Rectal smooth muscle tissue (tissue), 1 donor: ENCODE results near the gene CRLF2.
"Not testable (repeated sequence)": the region's sequence is repeated elsewhere in the genome, so short reads cannot be mapped to it uniquely, and the experiment has no call there.

Experiments used
- H3K27ac ChIP-seq: one replicate; pipeline ENCODE4 v1.7.0; 2013; ENCODE audit warnings: low read depth, low read length, inconsistent platforms
- H3K27me3 ChIP-seq: one replicate; pipeline ENCODE4 v1.7.0; 2013; ENCODE audit warnings: low read length; ENCODE audit not compliant: control insufficient read depth, insufficient read depth
- H3K36me3 ChIP-seq: one replicate; pipeline ENCODE4 v1.7.0; 2013; ENCODE audit warnings: low read length; ENCODE audit not compliant: control insufficient read depth, insufficient read depth
- H3K4me1 ChIP-seq: one replicate; pipeline ENCODE4 v1.7.0; 2013; ENCODE audit warnings: low read length; ENCODE audit not compliant: control insufficient read depth, insufficient read depth
- H3K4me3 ChIP-seq: one replicate; pipeline ENCODE4 v1.7.0; 2013; ENCODE audit warnings: low read length
- H3K9ac ChIP-seq: one replicate; pipeline ENCODE4 v1.7.0; 2013; ENCODE audit warnings: low read length

Gene CRLF2

GRCh38 chrX:1174609-1175545 is 37.6 kb downstream of the CRLF2 start:
- not testable (repeated sequence) for H3K27ac ChIP-seq, H3K9ac ChIP-seq, H3K4me3 ChIP-seq, H3K4me1 ChIP-seq, H3K27me3 ChIP-seq, H3K36me3 ChIP-seq

- H3K4me3 ChIP-seq, H3K27me3 ChIP-seq, H3K4me1 ChIP-seq, H3K27ac ChIP-seq, H3K9ac ChIP-seq, H3K36me3 ChIP-seq: not testable (repeated sequence)
These were observed 39.0 kb downstream of the CRLF2 start for GRCh38 chrX:1173435-1173834.

- no peak overlapping the region for H3K4me3 ChIP-seq
- no peaks in the 10 kb centered on the region for H3K4me1 ChIP-seq
- no peaks in the 10 kb centered on the region for H3K27me3 ChIP-seq
- no peak overlapping the region for H3K9ac ChIP-seq
- no peaks in the 10 kb centered on the region for H3K36me3 ChIP-seq
- H3K27ac ChIP-seq = no peak overlapping the region
These were observed 40.0 kb downstream of the CRLF2 start for GRCh38 chrX:1172496-1172895.

GRCh38 chrX:1171915-1172314 is 40.5 kb downstream of the CRLF2 start:
- not testable (repeated sequence) for H3K27me3 ChIP-seq, H3K27ac ChIP-seq, H3K36me3 ChIP-seq, H3K4me3 ChIP-seq, H3K9ac ChIP-seq, H3K4me1 ChIP-seq

GRCh38 chrX:1170243-1170642 is 42.2 kb downstream of the CRLF2 start:
- Histone ChIP-seq H3K27ac (no peak overlapping the region), H3K4me3 (no peak overlapping the region), H3K4me1 (no peaks in the 10 kb centered on the region), H3K36me3 (no peaks in the 10 kb centered on the region), H3K9ac (no peak overlapping the region), H3K27me3 (no peaks in the 10 kb centered on the region)

GRCh38 chrX:1169189-1169588 is 43.3 kb downstream of the CRLF2 start:
- Histone ChIP-seq H3K36me3 (no peaks in the 10 kb centered on the region), H3K9ac (no peak overlapping the region), H3K4me3 (no peak overlapping the region), H3K27ac (no peak overlapping the region), H3K27me3 (no peaks in the 10 kb centered on the region), H3K4me1 (no peaks in the 10 kb centered on the region)

- Histone ChIP-seq H3K27me3 (no peaks in the 10 kb centered on the region), H3K36me3 (no peaks in the 10 kb centered on the region), H3K27ac (no peak overlapping the region), H3K9ac (no peak overlapping the region), H3K4me1 (no peaks in the 10 kb centered on the region), H3K4me3 (no peak overlapping the region)
These were observed 44.4 kb downstream of the CRLF2 start for GRCh38 chrX:1167918-1168481.

- Histone ChIP-seq H3K27me3 (no peaks in the 10 kb centered on the region), H3K4me1 (no peaks in the 10 kb centered on the region), H3K36me3 (no peaks in the 10 kb centered on the region), H3K27ac (no peak overlapping the region), H3K9ac (no peak overlapping the region), H3K4me3 (no peak overlapping the region)
These were observed 45.0 kb downstream of the CRLF2 start for GRCh38 chrX:1167466-1167865.

- no peak overlapping the region for H3K9ac ChIP-seq
- no peaks in the 10 kb centered on the region for H3K36me3 ChIP-seq
- no peaks in the 10 kb centered on the region for H3K4me1 ChIP-seq
- no peak overlapping the region for H3K27ac ChIP-seq
- no peak overlapping the region for H3K4me3 ChIP-seq
- H3K27me3 ChIP-seq = no peaks in the 10 kb centered on the region
These were observed 46.8 kb downstream of the CRLF2 start for GRCh38 chrX:1165535-1166196.

- H3K4me1 ChIP-seq = no peaks in the 10 kb centered on the region
- no peak overlapping the region for H3K4me3 ChIP-seq
- no peaks in the 10 kb centered on the region for H3K36me3 ChIP-seq
- H3K27me3 ChIP-seq = no peaks in the 10 kb centered on the region
- H3K27ac ChIP-seq = no peak overlapping the region
- no peak overlapping the region for H3K9ac ChIP-seq
These were observed 47.8 kb downstream of the CRLF2 start for GRCh38 chrX:1164322-1165288.

- H3K4me3 ChIP-seq = no peak overlapping the region
- H3K27me3 ChIP-seq = no peaks in the 10 kb centered on the region
- H3K27ac ChIP-seq = no peak overlapping the region
- no peaks in the 10 kb centered on the region for H3K36me3 ChIP-seq
- H3K9ac ChIP-seq = no peak overlapping the region
- H3K4me1 ChIP-seq = no peaks in the 10 kb centered on the region
These were observed 49.2 kb downstream of the CRLF2 start for GRCh38 chrX:1163231-1163630.
